Putamen (tissue), 1 donor: ENCODE results near the gene NFATC2IP.
"Not testable (repeated sequence)": the region's sequence is repeated elsewhere in the genome, so short reads cannot be mapped to it uniquely, and the experiment has no call there.

Experiments
- DNase-seq: peaks from one replicate; pipeline ENCODE4 v3.0.0-alpha.2; 2016; ENCODE audit warnings: low spot score

The NFATC2IP gene

DNA sequence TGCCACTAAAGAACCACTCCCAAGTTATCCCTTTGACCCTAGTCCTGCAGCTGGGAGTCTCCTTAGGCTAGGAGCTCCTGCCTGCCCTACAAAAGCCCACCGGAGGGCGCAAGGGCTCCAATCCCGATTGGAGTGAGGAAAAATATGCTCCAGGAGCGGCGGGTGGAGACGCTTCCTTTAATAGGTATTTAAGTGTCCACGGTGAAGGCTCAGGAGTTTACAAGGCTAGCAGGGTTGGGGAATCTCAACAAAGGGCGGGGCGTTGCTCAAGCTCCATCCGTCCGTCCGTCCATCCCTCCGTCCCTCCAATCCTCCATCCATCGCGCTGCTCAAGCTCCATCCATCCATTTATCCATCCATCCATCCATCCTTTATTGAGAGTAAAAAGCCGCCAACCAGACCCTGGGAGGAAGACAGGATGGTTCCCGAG lies 23.3 kb downstream of the NFATC2IP start:
- DNase-seq: peak; percentile 66

DNA sequence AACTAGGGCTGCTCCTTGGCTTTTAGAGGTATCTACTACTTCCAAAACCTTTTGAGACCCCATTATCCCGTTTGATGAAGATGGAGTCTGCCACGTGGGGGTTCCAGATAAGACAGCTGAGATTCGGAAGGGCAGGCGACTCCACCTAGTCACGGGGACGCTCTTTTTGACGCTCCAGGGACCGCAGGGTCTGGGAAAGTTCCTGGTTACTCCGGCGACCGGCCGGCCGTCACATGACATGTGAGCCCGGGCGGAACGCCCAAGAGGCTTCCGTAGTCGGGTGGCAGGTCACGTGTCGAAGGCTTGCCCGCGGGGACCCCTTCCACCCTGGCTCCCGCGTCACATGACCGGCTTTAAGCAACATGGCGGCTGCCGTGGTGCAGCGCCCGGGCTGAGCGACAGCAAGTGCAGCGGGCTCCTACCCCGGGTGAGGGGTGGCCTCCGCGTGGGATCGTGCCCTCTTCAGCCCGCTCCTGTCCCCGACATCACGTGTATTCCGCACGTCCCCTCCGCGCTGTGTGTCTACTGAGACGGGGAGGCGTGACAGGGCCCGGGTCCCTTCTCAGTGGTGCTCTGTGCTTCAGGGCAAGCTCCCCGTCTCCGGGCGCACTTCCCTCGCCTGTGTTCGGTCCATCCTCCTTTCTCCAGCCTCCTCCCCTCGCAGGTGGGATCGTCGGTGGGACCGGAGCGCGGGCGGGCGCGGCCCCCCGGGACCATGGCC lies 23.9 kb downstream of the NFATC2IP start, which contains the start of gene SPNS1:
Gene SPNS1, plus strand, starts transcription at position 342 of the 721 bp plus-strand sequence. Its CDS starts 374 bp downstream, at position 716.
- DNase-seq: peak; percentile 95

DNA sequence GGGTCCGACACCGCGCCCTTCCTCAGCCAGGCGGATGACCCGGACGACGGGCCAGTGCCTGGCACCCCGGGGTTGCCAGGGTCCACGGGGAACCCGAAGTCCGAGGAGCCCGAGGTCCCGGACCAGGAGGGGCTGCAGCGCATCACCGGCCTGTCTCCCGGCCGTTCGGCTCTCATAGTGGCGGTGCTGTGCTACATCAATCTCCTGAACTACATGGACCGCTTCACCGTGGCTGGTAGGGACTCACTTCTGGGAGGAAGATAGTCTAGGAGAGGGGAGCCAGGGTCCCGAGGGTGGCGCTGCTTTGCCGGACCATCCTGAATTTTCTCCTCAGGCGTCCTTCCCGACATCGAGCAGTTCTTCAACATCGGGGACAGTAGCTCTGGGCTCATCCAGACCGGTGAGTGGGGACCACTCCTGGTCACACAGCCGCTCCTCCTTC lies 24.4 kb downstream of the NFATC2IP start:
- DNase-seq: no peak

DNA sequence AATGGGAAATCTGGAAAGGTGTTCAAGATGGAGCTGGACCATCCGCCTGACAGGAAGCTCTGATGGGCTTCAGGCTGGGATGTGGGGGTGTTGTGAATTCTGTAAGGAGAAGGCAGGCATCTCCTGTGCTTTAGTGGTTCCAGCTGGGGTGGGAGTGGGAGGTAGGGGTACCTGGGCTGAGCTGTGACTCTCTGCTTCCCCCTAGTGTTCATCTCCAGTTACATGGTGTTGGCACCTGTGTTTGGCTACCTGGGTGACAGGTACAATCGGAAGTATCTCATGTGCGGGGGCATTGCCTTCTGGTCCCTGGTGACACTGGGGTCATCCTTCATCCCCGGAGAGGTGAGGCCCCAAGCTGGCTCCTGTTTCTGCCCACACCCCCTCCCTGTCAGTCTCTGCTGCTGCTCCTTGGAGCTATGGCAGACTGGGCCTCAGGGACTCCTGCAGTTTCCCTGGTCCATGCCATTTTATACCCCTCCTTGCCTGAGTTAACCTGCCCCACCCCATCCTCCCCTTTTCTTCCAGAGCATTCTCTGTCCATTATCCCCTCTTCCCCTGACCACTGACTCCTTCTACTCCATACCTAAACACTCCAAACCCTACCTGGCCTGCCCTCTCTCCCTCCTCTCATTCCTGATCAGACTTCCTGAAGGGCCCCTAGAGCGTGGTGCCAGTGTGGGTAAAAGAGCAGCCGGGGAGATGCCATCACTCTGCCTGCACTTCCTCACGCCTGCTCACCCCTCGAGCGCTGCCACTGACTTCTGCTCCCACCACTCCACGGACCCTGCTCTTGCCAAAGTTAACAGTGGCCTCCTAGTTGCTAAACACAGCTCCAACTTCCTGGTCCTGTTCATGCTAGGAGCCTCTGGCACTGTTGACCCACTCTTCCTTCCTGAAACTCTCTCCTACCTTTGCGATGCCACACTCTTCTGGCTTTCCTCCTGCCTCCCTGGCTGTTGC lies 27.2 kb downstream of the NFATC2IP start:
- no peak for DNase-seq

DNA sequence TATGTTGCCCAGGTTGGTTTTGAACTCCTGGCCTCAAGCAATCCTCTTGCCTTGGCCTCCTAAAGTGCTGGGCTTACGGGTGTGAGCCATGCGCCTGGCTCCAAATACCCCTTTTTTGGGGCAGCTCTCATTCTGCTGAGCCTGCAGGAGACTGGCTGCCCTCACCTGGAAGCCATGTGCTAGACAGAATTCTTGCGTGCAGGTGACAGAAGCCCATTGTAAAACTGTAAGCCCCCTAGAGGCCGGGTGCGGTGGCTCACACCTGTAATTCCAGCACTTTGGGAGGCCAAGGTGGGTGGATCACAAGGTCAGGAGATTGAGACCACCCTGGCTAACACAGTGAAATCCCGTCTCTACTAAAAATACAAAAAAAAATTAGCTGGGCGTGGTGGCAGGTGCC lies 29.6 kb downstream of the NFATC2IP start:
- not testable (repeated sequence) for DNase-seq

DNA sequence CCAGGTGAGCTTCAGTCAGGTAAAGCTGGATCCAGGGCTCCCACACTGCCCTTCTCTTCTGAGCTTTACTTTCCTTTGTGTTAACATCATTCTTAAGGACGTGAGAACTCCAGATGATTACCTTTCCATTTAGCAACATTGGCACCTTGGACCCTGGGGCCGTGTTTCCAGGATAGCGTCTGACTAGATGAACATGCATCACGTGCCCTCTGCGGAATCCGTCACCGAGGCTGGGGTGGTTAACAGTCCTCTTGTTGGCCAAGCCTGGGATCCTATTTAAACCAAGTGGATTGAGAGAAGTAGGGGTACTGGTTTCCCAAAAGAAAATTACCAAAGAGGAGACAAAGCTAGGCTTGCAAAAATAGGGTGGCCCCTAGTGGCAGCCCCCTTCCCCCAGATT lies 30.2 kb downstream of the NFATC2IP start:
- DNase-seq: no peak

DNA sequence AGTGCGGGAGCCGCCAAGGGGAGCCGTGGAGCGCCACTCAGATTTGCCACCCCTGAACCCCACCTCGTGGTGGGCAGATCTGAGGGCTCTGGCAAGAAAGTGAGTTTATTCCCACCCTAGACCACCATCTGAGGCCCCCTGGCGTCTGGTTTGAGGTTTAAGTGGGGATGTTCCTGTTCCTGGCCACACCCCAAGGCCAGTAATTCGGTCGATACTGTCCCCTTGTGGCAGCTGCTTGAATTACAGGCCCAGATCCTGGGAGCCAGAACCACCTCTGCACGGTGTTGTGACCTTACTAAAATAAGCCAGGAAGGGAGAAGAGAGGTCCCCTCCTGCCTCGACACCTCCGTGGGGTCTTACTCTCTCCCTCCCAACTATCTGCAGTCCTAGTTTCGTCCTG lies 30.8 kb downstream of the NFATC2IP start:
- DNase-seq: no peak

DNA sequence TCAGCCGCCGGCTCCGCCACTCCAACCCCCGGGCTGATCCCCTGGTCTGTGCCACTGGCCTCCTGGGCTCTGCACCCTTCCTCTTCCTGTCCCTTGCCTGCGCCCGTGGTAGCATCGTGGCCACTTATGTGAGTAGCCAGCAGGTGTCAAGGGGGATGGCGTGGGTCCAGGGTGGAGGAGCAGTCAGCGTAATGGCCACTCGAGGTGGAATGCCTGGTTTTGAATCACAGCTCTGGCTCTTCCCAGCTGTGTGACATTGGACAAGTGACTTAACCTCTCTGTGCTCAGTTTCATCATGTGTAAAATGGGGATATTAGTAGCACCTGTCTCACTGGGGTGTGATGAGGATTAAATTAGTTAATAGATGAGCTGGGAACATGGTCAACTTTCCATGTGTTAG lies 31.7 kb downstream of the NFATC2IP start:
- no peak for DNase-seq

DNA sequence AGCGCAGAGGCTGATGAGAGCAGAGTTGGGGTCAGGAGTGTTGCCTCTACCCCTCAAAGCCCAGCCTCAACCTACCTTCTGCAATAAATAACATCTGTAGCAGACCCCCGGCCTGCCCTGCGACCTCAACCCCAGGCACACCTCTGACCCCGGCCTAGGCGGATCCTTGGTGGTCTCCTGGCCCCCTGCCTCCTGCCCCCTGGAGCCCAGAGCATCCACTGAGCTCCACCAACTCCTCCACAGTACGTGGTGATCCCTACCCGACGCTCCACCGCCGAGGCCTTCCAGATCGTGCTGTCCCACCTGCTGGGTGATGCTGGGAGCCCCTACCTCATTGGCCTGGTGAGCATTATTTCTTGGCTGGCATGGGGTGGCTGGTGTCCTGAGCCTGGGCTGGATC lies 32.2 kb downstream of the NFATC2IP start:
- DNase-seq: no peak

DNA sequence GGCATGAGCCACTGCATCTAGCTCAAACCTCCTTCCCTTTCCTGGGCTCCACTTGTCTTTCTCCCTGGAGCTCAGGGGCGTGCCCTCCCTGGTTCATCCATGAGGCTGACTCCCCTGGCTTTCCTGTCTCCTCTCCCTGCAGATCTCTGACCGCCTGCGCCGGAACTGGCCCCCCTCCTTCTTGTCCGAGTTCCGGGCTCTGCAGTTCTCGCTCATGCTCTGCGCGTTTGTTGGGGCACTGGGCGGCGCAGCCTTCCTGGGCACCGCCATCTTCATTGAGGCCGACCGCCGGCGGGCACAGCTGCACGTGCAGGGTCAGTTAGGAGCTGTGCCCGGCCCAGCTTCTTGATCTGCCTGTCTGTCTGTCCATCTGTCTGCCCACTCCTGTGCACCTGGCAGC lies 32.9 kb downstream of the NFATC2IP start:
- no peak for DNase-seq

DNA sequence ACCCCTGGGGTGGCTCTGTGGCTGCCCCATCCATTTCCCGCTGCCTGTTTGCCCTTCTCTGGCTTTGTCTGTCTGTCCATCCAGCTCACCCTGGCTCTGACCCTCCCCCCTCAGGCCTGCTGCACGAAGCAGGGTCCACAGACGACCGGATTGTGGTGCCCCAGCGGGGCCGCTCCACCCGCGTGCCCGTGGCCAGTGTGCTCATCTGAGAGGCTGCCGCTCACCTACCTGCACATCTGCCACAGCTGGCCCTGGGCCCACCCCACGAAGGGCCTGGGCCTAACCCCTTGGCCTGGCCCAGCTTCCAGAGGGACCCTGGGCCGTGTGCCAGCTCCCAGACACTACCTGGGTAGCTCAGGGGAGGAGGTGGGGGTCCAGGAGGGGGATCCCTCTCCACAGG lies 33.4 kb downstream of the NFATC2IP start:
- DNase-seq: no peak

DNA sequence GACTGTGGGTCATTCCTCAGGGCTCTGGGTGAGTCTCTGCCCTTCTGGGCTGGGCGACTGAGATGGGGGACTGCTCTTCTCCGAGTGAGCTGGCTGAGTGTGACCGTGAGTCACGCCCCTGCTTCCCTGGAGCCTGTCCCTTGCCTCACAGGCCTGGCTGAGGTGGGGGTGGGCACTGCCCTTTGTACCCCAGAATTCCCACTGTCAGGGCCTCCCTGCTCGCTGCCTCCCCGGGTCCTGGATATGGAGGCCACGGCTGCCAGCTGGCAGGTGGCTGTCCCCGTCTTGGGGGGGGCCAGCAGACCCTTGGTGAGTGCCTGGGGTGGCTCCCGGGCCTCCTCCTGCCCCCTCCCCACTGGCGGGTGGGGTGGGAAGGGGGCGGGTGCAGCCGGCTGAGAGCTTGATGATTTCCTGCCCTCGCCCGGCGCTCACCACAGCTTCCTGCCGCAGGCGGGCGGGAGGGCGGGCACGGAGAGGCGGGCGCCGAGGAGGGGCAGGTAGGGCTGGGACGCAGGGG lies 33.9 kb downstream of the NFATC2IP start, which contains the start of gene LAT:
Gene LAT, plus strand, starts transcription at position 434 of the 517 bp plus-strand sequence. CDS start 366 bp downstream, outside the sequence.
- DNase-seq: no peak

DNA sequence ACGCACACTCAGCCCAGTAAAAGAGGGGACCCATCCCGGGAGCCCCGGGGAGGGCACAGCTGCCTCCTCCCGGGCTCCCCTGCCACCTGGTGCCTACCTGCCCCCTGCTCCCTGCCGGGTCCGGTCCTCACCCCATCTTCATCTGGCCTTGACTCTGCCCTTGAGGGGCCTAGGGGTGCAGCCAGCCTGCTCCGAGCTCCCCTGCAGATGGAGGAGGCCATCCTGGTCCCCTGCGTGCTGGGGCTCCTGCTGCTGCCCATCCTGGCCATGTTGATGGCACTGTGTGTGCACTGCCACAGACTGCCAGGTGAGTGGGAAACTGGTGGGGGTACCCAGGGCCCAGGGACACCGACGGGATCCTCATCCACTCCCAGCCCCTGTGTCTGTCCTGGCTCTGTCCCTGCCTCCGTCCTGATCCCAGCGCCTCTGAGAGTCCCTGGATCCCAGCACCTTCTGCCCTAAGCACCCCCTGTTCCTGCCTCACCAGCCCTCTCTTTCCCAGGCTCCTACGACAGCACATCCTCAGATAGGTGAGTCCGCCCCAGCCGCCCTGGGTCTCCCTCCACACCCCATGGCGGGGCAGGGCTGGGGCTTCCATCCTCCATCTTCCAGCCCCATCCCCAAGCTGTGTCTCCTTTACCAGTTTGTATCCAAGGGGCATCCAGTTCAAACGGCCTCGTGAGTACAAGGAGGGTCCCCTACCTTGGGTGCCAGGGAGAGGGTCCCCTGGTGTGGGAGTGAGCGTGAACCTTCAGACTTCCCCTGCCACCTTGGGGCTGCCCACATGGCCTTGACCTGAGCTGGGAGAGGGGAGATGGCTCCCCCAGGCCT lies 34.7 kb downstream of the NFATC2IP start:
- no peak for DNase-seq

DNA sequence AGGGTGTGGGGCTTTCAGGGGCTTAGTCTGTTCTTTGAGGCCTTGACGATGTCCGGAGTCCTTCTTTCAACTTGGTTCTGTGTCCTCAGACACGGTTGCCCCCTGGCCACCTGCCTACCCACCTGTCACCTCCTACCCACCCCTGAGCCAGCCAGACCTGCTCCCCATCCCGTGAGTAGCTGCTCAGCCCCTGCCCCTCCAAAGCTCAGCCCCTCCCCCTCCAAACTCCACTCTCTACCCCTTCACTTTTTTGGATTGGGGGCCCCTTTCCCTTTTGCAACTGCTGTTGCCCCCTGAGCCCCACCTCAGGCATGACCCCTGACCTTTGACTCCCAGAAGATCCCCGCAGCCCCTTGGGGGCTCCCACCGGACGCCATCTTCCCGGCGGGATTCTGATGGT lies 35.3 kb downstream of the NFATC2IP start:
- DNase-seq: no peak

DNA sequence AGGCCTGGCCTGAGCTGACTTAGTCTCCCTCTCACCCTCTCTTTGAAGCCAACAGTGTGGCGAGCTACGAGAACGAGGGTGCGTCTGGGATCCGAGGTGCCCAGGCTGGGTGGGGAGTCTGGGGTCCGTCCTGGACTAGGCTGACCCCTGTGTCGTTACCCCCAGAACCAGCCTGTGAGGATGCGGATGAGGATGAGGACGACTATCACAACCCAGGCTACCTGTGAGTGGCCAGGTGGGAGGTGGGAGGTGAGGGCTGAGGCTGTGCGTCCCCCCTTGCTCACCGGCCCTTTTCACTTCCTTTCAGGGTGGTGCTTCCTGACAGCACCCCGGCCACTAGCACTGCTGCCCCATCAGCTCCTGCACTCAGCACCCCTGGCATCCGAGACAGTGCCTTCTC lies 35.8 kb downstream of the NFATC2IP start:
- DNase-seq: no peak

DNA sequence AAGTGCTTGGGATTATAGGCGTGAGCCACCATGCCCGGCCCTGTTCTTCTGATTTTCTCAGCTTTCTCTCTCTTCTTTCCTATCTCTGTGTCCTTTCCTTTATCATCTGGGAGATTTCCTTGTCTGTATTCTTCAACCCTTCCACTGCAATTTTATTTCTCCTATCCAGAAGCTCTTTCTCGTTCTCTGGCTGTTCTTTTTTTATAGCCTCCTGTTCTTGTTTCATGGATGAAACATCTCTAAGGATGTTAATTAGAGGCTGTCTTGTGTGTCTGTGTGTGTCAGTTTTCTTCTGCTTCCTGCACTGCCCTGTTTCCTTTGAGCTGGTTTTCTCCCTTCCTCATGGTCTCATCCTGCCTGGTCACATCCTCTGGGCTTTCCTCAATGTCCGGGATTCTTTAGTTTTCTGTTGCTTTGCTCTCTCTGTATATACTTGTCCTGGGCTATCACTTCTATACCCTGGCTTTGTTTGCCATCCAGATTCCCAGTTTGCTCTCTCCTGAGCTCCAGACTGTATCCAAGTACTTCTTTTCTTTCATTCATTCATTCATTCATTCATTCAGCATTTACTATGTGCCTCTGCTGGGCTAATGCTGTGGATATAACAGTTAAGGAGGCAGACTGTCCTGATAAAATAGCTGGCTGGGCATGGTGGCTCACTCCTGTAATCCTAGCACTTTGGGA lies 36.6 kb downstream of the NFATC2IP start:
- no peak for DNase-seq

DNA sequence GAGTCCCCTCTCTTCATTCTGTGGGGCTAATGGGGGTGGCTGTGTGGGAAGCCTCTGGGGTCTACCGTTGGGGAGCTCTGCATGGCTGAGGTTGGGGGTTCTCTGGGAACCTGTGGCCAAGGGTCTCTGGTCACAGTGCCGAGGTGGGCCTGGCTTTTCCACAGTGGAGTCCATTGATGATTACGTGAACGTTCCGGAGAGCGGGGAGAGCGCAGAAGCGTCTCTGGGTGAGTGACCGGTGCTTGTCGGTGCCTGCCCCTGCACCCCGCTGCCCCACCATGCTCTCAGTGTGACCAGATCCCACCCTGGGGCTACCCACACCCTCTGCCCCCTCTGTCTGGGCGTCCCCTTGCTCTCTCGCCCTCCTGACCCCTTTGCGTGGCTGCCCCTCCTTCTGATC lies 38.6 kb downstream of the NFATC2IP start:
- DNase-seq: no peak

DNA sequence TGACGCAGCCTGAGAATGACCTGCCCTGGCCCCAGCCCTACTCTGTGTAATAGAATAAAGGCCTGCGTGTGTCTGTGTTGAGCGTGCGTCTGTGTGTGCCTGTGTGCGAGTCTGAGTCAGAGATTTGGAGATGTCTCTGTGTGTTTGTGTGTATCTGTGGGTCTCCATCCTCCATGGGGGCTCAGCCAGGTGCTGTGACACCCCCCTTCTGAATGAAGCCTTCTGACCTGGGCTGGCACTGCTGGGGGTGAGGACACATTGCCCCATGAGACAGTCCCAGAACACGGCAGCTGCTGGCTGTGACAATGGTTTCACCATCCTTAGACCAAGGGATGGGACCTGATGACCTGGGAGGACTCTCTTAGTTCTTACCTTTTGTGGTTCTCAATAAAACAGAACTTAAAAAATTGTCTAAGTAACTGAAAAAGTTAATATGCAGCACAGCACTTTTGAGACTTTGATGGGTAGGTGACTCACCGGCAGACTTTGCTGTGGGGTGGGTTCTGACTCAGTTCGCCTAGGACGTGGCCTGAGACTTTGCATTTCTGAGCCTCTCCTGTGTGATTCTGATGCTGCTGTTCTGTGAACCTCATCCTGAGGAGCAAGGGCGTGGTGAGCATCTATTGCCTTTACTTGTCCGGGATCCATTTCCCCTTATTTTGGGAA lies 39.8 kb downstream of the NFATC2IP start:
- no peak for DNase-seq

DNA sequence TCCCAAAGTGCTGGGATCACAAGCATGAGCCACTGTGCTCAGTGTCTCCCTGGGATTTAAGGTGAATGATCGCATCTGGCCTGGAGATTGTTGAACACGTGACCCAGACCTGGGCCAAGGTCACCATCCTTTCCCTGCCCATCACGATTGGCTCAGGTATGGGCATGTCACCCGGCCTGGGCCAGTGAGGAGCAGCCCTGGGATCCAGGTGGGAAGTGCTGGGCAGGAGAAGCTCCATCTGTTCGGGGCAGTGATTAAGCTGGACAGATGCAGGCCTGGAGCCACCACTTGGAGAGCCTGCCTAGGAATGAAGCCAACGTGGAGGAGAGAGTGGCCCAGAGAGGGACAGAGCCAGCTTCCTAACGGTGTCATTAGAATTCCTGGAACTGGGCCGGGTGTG lies 41.0 kb downstream of the NFATC2IP start:
- DNase-seq: no peak

DNA sequence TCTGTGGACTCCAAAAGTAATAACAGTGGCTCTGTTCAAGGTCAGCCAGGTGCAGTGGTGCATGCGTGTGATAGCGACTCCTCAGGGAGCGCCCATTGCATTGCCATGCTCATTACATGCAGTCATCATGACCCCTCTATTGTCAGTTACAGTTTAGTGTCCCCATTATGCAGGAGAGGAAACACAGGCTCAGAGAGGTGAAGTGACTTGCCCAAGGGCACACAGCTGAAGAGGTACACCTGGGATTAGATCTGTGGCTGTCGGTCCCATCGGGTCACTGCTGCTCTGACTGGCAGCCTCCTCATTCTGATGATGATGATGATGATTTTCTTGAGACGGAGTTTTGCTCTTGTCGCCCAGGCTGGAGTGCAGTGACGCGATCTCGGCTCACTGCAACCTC lies 41.8 kb downstream of the NFATC2IP start:
- DNase-seq: no peak

DNA sequence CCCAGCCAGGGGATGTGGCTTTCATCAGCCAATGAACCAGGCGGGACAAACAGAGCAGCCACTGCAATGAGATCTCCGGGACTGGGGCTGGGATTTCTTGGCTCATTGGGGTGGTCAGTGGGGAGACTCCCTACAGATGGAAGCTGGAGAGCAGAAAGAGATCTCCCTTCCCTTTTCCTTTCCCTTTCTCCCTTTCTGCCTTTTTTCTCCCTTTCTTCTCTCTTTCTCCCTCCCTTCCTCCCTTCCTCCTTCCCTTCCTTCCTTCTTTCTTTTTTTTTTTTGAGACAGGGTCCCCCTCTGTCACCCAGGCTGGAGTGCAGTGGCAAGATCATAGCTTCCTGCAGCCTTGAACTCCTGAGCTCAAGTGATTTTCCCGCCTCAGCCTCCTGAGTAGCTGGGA lies 48.1 kb downstream of the NFATC2IP start:
- no peak for DNase-seq
